Measurements from ENCODE around the gene ZNF304.
A peak's percentile ranks its signal among the peaks of the same experiment; 100 is the strongest.
"Not testable (repeated sequence)": the region's sequence is repeated elsewhere in the genome, so short reads cannot be mapped to it uniquely, and the experiment has no call there.

Gene ZNF304

GRCh38 chr19:57362997-57363687, 12.1 kb downstream of the ZNF304 start, which contains the start of the genes TRAPPC2B and ZNF547:
TRAPPC2B (plus strand) TSS chr19:57363551; CDS start chr19:57364834, 1,283 bp downstream.
ZNF547 (plus strand) TSS chr19:57363551; CDS start chr19:57368556, 5,005 bp downstream.
- peak; percentile 97 to 99 for DNase-seq

DNA sequence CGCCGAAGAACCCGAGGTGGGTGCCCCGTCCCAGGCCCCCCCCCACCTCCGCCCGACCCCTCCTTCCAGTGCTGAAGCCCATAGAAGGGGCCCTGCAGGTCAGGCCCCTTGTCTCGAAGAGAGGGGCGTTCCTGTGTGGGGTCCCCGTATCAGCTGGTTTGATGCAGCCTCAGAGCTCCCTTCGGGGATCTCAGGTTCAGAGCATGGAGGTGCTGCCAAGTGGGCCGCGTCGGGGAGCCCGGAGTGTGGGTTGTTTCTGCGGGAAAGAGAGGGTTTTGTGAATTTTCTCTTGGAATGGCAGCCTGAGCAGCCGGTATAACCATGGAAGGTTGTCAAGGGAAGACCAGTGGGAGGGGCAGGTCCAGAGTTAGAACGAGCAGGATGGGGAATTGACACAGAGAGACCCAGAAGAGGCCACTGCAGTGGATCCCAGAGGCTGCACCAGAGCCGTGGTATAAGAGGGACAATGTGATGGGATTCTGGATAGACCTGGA, 12.7 kb downstream of the ZNF304 start:
- DNase-seq = peak in 1 of 2 experiments; percentile 0

DNA sequence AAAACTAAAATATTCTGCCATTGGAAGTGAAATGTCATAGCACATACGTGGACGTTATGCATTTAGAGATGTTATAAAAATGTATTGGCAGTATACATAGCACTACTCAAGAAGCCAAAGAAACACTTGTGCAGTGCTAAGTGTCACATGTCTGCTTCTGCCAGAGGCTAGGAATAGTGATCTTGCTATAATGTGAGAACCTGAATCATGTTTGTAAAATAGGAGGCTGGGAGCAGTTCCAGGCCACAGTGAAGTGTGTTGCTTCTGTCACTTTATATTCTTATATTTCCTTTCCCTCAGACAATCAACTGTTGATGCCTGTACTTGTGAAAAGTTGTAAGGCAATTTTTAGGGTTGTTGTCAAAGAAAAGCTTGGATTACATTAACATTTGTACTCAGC, 15.7 kb downstream of the ZNF304 start:
- no peak for DNase-seq

GRCh38 chr19:57374179-57374578, 23.1 kb downstream of the ZNF304 start:
- no peak for DNase-seq

DNA sequence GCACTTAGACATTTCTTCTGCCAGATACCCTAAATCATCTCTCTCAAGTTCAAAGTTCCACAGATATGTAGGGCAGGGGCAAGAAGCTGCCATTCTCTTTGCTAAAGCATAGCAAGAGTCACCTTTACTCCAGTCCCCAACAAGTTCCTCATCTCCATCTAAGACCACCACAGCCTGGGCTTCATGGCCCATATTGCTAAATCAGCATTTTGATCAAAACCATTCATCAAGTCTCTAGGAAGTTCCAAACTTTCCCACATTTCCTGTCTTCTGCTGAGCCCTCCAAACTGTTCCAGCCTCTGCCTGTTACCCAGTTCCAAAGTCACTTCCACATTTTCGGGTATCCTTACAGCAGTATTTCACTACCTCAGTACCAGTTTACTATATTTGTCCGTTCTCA, 23.6 kb downstream of the ZNF304 start:
- not testable (repeated sequence) for DNase-seq

- DNase-seq = no peak
Measured at GRCh38 chr19:57376151-57376550, 25.1 kb downstream of the ZNF304 start.

- no peak for DNase-seq
Measured at GRCh38 chr19:57377498-57378146, 26.6 kb downstream of the ZNF304 start.

GRCh38 chr19:57380923-57381322, 29.9 kb downstream of the ZNF304 start:
- no peak for DNase-seq

DNA sequence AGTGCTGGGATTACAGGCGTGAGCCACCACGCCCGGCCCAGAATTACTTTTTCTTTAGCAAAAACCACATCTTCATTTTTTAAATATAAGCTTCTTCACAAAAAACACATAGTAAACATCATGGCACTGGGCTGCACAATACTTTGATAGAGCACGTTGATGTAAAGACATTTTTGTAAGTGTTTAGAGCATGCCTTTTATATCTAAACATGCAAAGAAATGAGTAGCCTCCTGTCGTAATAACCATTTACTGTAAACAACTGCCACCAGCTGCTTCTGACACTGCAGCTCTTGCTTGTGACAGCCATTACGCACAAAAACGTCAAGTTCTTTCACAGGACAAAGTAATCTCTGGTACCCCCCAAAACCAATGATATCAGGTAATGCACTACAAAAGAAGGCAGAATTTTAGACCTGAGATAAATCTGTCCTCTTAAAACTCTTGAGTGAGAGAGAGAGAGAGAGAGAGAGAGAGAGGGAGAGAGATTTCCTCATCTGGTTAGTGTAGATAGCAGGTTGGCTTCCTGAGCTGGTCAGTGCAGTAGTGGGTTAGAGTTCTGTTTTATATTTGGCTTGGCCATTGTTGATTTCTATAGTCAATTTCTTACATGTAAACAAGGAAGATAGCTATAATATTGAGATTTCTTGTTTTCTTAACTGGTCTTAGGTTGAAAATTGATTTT, 31.9 kb downstream of the ZNF304 start:
- DNase-seq = no peak

DNA sequence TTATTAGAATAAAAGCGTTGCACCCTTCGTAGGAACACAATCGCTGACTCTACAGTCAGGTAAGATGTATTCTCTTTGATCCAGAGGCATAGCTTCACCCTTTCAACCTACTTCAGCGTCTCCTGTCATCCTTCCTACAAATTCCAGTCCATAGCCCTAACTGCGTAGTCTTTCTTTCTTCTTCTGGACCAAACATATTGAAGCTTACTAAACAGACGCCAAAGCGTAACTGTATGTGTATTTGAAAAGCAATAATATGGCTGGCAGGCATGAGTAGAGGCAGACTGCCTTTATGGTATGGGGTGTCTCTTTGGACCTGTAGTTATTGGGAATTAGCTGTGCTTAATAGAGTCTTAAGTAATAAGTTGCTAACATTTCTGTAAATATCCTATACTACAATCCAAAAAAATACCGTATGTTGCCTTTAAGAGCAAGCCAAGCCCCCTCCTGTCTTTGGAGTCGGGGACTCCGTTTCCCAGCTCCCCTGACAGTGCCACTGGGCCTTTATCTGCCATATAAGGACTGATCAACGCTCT, 38.2 kb downstream of the ZNF304 start:
- no peak for DNase-seq

GRCh38 chr19:57389730-57390598, 38.9 kb downstream of the ZNF304 start, which contains the start of gene ZNF548:
ZNF548 (plus strand) TSS chr19:57389854; CDS start chr19:57390100, 246 bp downstream.
- peak; percentile 97 to 98 for DNase-seq

- DNase-seq = no peak
Measured at GRCh38 chr19:57395710-57396109, 44.6 kb downstream of the ZNF304 start.

GRCh38 chr19:57398868-57399267, 47.8 kb downstream of the ZNF304 start:
- DNase-seq = no peak

DNA sequence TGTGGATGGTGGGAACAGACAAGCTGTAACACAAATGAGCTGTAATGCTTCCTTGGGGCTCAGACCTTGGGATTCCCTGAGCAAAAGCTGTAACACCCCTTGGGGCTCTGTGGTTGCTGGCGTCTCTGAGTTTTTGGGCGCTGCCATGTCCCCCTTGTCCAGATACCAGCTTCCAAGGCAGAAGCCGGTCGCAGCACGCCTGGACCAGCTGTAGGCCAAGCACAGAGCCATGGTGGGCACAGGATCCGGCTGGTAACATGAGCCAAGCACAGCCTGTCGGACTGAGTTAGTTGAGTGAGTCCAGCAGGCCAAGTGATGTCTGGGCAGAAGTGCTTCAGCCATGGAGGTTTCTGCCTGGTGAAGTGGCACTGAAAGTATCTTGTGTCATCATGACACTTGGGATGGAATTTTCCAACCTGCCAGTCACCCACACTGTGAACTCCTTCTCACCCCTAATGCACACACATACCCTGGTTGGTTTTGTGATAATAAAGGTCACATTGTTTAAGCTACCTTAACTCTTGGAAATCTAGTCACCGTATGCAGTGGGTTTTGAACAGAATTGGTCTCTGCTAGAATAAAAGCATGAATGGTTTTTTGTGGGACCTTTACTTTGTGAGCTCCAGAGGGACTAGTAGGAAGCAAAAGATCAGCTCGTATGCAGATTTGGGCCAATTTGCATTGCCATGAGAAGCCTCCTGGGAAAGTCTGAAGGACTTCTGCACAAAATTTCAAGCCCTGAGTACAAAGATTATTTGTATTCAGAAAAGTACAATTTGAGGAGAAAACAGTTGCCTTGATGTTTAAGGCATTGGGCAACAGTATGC, 52.9 kb downstream of the ZNF304 start:
- DNase-seq = no peak

DNA sequence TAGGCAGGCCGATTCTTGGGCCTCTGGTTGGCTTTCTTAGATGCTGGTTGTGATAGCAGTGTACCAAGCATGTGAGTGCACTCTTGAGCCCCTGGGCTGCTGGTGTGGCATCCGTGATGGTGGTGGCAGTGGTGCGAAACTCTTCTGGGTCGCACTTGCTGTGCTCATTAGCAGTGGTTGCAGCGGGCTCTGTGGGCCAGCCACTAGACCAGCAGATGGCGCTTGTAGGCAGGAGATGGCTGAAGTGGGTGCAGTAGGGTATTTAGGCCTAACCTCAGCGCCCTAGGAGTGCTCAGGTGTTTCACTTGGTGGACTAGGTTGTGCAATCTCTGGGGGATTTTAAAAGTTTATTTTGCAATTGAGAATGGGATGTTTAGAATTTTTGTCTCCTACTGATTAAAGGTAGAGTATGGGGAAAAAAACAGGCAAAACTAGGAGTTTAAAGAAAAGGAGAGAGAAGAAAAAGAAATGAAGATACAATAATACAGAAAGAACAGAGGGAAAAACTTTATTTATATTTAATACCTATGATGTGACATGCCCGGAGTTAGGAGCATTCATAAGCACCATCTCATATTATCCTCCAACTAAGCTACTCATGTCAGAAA, 55.5 kb downstream of the ZNF304 start:
- peak in 1 of 2 experiments; percentile 1 for DNase-seq
